Endothelial cell of umbilical vein (primary cell): Measurements from ENCODE around the gene MREG.
"Not testable (repeated sequence)": the region's sequence is repeated elsewhere in the genome, so short reads cannot be mapped to it uniquely, and the experiment has no call there.

Experiments used
- CTCF ChIP-seq, 2 donors: IDR thresholded peaks; 1 replicate in 1 of 2; 2 replicates in 1 of 2; pipeline ENCODE4 v1.5.1; 2011; ENCODE audit warnings: low read length in 2 of 2, mild to moderate bottlenecking in 2 of 2, moderate library complexity in 2 of 2, control low read depth in 1 of 2, inconsistent platforms in 1 of 2, low read depth in 1 of 2; ENCODE audit not compliant: insufficient read depth in 1 of 2; ENCODE audit errors: extremely low read depth in 1 of 2
- EZH2 ChIP-seq: IDR thresholded peaks from 2 replicates; pipeline ENCODE4 v1.6.1; 2012; ENCODE audit warnings: borderline replicate concordance, low read depth, mild to moderate bottlenecking, moderate library complexity, low read length, inconsistent platforms; ENCODE audit not compliant: severe bottlenecking
- FOS ChIP-seq: IDR thresholded peaks from 2 replicates; pipeline ENCODE4 v1.6.1; 2011; ENCODE audit warnings: mild to moderate bottlenecking, low read length, moderate library complexity, borderline replicate concordance; ENCODE audit not compliant: insufficient read depth
- JUN ChIP-seq: IDR thresholded peaks from 2 replicates; pipeline ENCODE4 v1.6.1; 2011; ENCODE audit warnings: borderline replicate concordance, low read depth; ENCODE audit not compliant: insufficient read length, insufficient read depth
- POLR2A ChIP-seq: IDR thresholded peaks from 2 replicates; pipeline ENCODE4 v1.6.1; 2012; ENCODE audit warnings: low read depth, mild to moderate bottlenecking, control low read depth, low read length
- POLR2AphosphoS5 ChIP-seq: IDR thresholded peaks from 2 replicates; pipeline ENCODE4 v1.6.1; 2012; ENCODE audit warnings: low read depth, mild to moderate bottlenecking, control low read depth, low read length, moderate library complexity; ENCODE audit not compliant: insufficient read depth

DNA sequence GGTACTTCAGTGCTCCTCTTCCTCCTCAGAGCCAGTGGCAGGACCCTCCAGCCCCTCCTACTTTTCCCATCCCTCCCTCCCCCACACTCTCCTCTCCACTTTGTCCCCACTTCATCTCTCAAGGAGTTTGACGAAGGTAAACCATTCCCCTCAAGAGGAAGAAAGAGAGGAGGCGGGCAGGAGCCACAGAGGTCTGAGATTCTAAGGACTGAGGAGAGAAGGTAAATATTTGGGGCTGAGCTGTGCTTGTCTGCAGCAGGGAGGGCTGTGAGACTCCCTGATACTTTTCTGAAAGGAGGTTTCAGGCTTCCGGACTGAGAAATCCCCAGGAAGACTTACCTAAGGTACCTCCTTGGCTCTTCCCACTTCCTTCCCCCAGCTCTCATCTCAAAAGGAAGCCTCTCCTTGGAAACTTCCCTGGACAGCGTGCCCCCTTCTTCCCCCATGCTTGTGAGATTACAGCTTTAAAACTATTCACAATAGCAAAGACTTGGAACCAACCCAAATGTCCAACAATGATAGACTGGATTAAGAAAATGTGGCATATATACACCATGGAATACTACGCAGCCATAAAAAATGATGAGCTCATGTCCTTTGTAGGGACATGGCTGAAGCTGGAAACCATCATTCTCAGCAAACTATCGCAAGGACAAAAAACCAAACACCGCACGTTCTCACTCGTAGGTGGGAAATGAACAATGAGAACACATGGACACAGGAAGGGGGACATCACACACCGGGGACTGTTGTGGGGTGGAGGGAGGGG is 55.8 kb downstream of the MREG start:
- TF ChIP-seq CTCF (IDR thresholded peaks at IDR 0.05; ENCODE audit: extremely low read depth in 1 of 2, insufficient read depth in 1 of 2, low read depth in 1 of 2, low read length in 2 of 2); EZH2; FOS; JUN; POLR2A; POLR2AphosphoS5: not testable (repeated sequence)
